Measurements from ENCODE around the gene ISCU.

ISCU gene

DNA sequence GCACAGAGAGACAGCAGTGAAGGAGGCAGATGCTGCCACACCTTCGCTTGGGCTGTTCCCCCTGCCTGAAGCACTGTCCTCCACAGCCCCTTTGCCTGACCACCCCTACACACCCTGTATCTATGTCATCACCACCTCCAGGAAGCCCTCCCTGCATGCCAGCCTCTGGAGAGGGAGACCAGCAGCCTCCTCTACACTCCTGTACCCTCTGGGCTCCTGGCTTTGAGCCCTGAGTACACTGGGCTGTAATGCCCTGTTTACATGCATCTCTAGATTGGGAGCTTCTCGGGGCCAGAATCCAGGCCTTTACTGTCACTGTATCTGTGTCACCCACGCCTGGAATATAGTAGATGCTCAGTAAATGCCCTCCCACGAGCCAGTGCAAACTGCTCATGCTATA, 41.3 kb downstream of the ISCU start:
- DNase-seq (ENCODE audit: low read depth in 2 of 2) = no peak

DNA sequence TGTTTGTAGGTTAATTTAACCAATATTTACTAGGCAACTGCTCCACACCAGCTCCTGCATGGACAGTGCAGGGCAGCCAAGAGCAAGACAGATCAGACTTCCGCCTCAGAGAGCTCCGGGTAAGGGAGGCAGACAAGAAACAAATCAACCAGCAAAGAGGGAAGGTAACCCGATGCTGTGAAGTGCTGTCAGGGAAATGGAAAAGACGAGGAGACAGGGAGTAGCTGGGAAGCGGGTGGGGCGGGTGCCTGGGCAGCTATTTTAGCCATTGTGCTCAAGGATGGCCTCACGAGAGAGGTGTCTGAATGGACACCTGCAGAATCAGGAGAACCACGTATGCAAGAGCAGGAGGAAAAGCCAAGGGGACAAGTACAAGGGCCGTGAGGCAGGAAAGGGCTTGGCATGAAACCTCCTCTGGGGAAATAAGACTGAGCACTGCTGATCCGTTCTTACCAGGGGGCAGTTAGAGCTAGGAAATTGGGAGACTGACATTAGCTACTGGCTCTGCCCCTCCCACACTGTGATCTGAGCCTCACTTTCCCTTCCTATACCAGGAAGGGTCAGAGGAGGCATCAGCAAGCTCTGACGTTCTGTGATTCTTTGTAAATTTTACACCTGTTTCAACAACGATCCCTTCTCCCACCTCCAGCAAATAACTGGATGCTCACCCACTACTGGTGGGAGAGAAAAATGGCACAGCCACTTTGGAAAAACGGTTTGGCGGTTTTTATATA, 42.0 kb downstream of the ISCU start:
- no peak for DNase-seq (ENCODE audit: low read depth in 2 of 2)

GRCh38 chr12:108605000-108605689, 42.7 kb downstream of the ISCU start:
- DNase-seq (ENCODE audit: low read depth in 2 of 2) = no peak

DNA sequence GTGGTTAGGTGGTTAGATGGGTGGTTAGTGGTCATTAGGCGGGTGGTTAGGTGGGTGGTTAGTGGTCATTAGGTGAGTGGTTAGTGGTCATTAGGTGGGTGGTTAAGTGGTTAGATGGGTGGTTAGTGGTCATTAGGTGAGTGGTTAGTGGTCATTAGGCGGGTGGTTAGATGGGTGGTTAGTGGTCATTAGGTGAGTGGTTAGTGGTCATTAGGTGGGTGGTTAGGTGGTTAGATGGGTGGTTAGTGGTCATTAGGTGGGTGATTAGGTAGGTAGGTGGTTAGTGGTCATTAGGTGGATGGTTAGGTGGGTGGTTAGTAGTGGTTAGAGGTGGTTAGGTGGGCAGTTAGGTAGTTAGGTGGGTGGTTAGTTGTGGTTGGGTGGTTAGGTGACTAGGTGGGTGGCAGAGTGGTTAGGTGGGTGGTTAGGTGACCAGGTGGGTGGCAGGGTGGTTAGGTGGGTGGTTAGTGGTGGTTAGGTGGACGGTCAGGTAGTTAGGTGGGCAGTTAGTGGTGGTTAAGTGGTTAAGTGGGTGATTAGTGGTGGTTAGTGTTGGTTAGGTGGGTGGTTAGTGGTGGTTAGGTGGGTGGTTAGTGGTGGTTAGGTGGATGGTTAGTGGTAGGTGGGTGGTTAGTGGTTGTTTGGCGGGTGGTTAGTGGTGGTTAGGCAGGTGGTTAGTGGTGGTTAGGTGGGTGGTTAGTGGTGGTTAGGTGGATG, 43.5 kb downstream of the ISCU start:
- no peak for DNase-seq (ENCODE audit: low read depth in 2 of 2)

DNA sequence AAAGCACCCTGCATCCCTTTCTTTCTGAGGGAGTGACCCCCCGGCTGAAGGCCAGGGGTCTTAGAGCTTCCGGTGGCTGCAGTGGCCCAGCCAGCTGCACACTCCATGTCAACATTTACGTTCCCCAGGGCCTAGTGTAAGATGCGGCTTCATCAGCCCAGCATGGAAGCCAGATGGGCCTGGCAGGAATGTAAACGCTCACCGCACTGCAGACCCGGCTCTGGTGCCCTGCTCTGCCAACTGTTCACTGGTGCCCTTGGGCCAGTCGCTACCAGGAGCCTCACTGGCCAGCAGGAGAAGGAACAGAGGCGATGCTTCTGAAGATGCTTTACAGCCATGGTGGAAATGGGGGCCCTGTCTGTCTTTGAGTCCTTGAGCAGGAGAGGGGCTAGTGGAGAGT, 44.1 kb downstream of the ISCU start:
- no peak for DNase-seq (ENCODE audit: low read depth in 2 of 2)

- DNase-seq (ENCODE audit: low read depth in 2 of 2) = no peak
Observed at GRCh38 chr12:108607981-108608600, 45.7 kb downstream of the ISCU start.

DNA sequence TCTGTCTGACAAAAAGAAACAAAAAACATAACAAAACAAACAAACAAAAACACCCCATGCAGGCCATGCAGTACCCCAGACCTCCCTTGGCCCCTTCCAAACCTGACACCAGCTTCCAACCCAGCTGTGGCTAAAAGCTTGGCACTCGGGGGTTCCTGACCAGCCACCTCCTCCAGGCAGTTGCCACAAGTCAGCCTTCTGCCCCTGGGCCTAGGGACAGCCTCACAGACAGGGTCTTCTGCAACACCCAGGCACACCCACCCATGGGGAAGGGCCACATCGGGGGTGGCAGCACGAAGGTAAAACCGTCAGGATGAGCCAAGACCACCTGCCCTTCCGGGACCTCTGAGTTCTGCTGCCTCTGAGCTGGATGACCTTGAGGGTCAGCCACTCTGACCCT, 46.2 kb downstream of the ISCU start:
- DNase-seq (ENCODE audit: low read depth in 2 of 2) = no peak

GRCh38 chr12:108609537-108610335, 47.3 kb downstream of the ISCU start:
- DNase-seq (ENCODE audit: low read depth in 2 of 2) = peak; percentile 81

GRCh38 chr12:108610336-108610815, 48.0 kb downstream of the ISCU start:
- DNase-seq (ENCODE audit: low read depth in 2 of 2) = no peak

DNA sequence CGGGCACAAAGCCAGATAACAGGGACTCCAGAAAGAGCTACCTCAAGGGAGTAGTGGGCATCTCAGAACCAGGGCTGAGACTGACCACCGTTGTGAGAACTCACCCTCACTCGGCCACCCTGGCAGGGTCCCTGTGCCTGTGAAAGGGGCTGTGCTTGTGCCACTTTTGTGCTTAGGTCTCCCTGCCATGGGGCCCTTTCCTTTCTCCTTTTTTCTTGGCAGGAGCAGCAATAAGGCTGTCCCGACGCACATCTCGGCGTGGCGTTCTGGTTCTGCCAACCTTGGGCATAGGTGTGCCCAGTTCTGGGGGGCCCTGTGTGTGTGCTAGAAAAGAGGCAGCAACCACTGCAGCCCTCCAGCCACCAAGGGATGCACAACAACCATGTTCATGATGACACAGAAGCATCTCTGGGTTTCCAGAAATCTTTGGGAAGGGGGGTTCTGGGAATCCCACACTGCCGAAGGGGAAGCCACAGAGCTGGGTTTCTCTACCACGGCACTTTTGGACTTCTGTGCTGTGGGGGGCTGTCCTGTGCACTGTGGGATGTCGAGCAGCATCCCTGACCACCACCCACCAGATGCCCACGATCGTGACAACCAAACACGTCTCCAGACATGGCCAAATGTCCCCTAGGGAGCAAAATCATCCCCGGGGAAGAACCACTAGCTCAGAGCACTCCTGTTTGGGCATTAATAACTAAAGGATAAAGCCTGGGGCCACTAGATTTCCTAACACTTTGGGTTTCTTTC, 48.6 kb downstream of the ISCU start:
- DNase-seq (ENCODE audit: low read depth in 2 of 2) = no peak

DNA sequence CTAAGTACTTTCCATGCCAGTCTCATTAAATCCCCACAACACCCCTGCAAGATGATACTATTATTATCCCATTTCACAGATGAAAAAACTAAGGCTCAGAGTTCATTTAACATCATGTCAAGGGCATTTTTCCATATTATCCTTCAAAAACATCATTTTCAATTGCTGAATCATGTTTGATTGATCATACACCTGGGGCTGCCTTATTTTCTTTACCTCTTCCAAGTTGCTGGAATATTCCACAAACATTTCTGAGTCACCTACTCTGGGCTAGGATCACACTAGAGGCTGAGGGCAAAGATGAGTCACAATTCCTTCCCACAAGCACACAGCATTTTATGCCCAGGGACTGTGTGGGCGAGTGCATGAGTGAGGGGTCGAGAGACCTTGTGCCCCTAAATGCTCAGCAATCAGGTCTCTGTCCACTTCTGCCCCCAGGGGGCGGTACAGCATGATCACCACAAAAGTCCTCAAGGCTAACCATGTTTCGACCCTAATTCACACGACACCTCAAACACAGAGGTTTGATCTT, 49.6 kb downstream of the ISCU start:
- peak in 1 of 2 experiments; percentile 65 for DNase-seq (ENCODE audit: low read depth in 2 of 2)

DNA sequence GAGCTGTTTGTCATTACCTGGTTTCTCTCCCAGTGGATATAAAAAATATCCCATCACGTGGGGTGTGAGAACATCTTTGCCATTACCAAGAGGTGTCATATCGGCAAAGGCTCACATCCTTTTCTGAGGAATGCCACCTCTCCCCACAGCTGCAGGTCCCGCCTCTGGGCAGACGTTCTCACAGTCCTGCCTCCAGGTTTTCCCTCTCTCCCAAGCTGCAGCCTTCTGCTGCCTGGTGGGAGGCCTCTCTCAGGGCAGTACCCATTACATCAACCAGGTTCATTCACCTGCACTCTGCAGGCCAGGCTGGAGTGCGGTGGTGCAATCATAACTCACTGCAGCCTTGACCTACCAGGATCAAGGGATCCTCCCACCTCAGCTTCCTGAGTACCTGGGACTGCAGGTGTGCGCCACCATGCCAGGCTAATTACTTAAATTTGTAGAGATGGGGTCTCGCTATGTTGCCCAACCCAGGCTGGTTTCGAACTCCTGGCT, 50.4 kb downstream of the ISCU start:
- no peak for DNase-seq (ENCODE audit: low read depth in 2 of 2)

- no peak for DNase-seq (ENCODE audit: low read depth in 2 of 2)
Observed at GRCh38 chr12:108613548-108613947, 51.2 kb downstream of the ISCU start.

- DNase-seq (ENCODE audit: low read depth in 2 of 2) = no peak
Observed at GRCh38 chr12:108614041-108614440, 51.6 kb downstream of the ISCU start.

GRCh38 chr12:108614639-108615038, 52.2 kb downstream of the ISCU start:
- DNase-seq (ENCODE audit: low read depth in 2 of 2) = no peak

- no peak for DNase-seq (ENCODE audit: low read depth in 2 of 2)
Observed at GRCh38 chr12:108615918-108616317, 53.5 kb downstream of the ISCU start.

- DNase-seq (ENCODE audit: low read depth in 2 of 2) = no peak
Observed at GRCh38 chr12:108616359-108616758, 54.0 kb downstream of the ISCU start.

GRCh38 chr12:108616941-108617858, 54.8 kb downstream of the ISCU start:
- no peak for DNase-seq (ENCODE audit: low read depth in 2 of 2)
